Measurements from ENCODE around the gene AKNA.

- no peak for TF ChIP-seq CEBPB (IDR thresholded peaks at IDR 0.05; ENCODE audit: low read depth)
- no peak for TF ChIP-seq CTCF (IDR thresholded peaks at IDR 0.05 in 2 of 3, conservative IDR thresholded peaks at IDR 0.05 in 1 of 3; ENCODE audit: borderline replicate concordance in 1 of 3, insufficient read depth in 1 of 3, low read depth in 2 of 3, low read length in 2 of 3)
Measured at GRCh38 chr9:114389612-114390368, 2.0 kb upstream of the AKNA start.
